Trophoblast cell (in vitro differentiated cells and primary cell): ENCODE data around the gene TK1.

Source experiments
- DNase-seq, 2 donors: peaks; one replicate each; pipeline ENCODE4 v3.0.0-alpha.2; 2016
- H2AFZ ChIP-seq: 2 replicates; pipeline ENCODE4 v1.6.1; 2013; ENCODE audit warnings: low read length, moderate library complexity, mild to moderate bottlenecking; ENCODE audit not compliant: insufficient read depth, poor library complexity
- H2AK5ac ChIP-seq: 2 replicates; pipeline ENCODE4 v1.6.1; 2013; ENCODE audit warnings: mild to moderate bottlenecking, low read length
- H2BK120ac ChIP-seq: 2 replicates; pipeline ENCODE4 v1.6.1; 2013; ENCODE audit warnings: low read length, mild to moderate bottlenecking, moderate library complexity; ENCODE audit not compliant: insufficient read depth, poor library complexity
- H2BK12ac ChIP-seq: 2 replicates; pipeline ENCODE4 v1.6.1; 2013; ENCODE audit warnings: mild to moderate bottlenecking, low read length, moderate library complexity
- H2BK5ac ChIP-seq: 2 replicates; pipeline ENCODE4 v1.6.1; 2013; ENCODE audit warnings: low read length, low read depth, moderate library complexity, mild to moderate bottlenecking; ENCODE audit not compliant: poor library complexity
- H3K14ac ChIP-seq: 2 replicates; pipeline ENCODE4 v1.6.1; 2013; ENCODE audit warnings: mild to moderate bottlenecking, low read length
- H3K18ac ChIP-seq: 2 replicates; pipeline ENCODE4 v1.6.1; 2013; ENCODE audit warnings: mild to moderate bottlenecking, low read length
- H3K23ac ChIP-seq: 2 replicates; pipeline ENCODE4 v1.6.1; 2013; ENCODE audit warnings: low read length
- H3K27ac ChIP-seq: 2 replicates; pipeline ENCODE4 v1.5.1; 2013; ENCODE audit warnings: low read depth, mild to moderate bottlenecking, inconsistent platforms, low read length, moderate library complexity
- H3K27me3 ChIP-seq: 2 replicates; pipeline ENCODE4 v1.6.1; 2013; ENCODE audit warnings: inconsistent platforms, mild to moderate bottlenecking, low read length, moderate library complexity; ENCODE audit not compliant: insufficient read depth
- H3K36me3 ChIP-seq, 2 experiments: 1 replicate in 1 of 2; 2 replicates in 1 of 2; pipeline ENCODE4 v1.6.1; 2013; ENCODE audit warnings: low read length in 2 of 2, mild to moderate bottlenecking in 2 of 2, moderate library complexity in 1 of 2; ENCODE audit not compliant: insufficient read depth in 2 of 2, control insufficient read depth in 1 of 2
- H3K4ac ChIP-seq: 2 replicates; pipeline ENCODE4 v1.6.1; 2013; ENCODE audit warnings: low read depth, mild to moderate bottlenecking, low read length, moderate library complexity
- H3K4me1 ChIP-seq, 2 experiments: 1 replicate in 1 of 2; 2 replicates in 1 of 2; pipeline ENCODE4 v1.6.1; 2013; ENCODE audit warnings: low read length in 2 of 2, mild to moderate bottlenecking in 2 of 2, moderate library complexity in 1 of 2; ENCODE audit not compliant: insufficient read depth in 2 of 2, control insufficient read depth in 1 of 2
- H3K4me2 ChIP-seq: 2 replicates; pipeline ENCODE4 v1.6.1; 2013; ENCODE audit warnings: inconsistent platforms, mild to moderate bottlenecking, low read length, moderate library complexity
- H3K4me3 ChIP-seq: 2 replicates; pipeline ENCODE4 v1.5.1; 2013; ENCODE audit warnings: mild to moderate bottlenecking, low read depth, low read length, inconsistent platforms
- H3K79me1 ChIP-seq: one replicate; pipeline ENCODE4 v1.6.1; 2013; ENCODE audit warnings: low read length
- H3K79me2 ChIP-seq: 2 replicates; pipeline ENCODE4 v1.6.1; 2013; ENCODE audit warnings: low read length, mild to moderate bottlenecking; ENCODE audit not compliant: control insufficient read depth, insufficient read depth, poor library complexity
- H3K9ac ChIP-seq: 2 replicates; pipeline ENCODE4 v1.6.1; 2013; ENCODE audit warnings: mild to moderate bottlenecking, low read length
- H3K9me3 ChIP-seq: 2 replicates; pipeline ENCODE4 v1.6.1; 2013; ENCODE audit warnings: low read depth, mild to moderate bottlenecking, control low read depth, inconsistent platforms, low read length; ENCODE audit not compliant: insufficient read depth
- H4K12ac ChIP-seq: 2 replicates; pipeline ENCODE4 v1.6.1; 2013; ENCODE audit warnings: low read depth, mild to moderate bottlenecking, low read length, moderate library complexity
- H4K8ac ChIP-seq: 2 replicates; pipeline ENCODE4 v1.6.1; 2013; ENCODE audit warnings: low read depth, mild to moderate bottlenecking, low read length, moderate library complexity
- H4K91ac ChIP-seq: one replicate; pipeline ENCODE4 v1.6.1; 2013; ENCODE audit warnings: low read depth, mild to moderate bottlenecking, low read length, moderate library complexity
- WGBS: extraction: QIAGEN DNeasy Blood & Tissue Kit; methylation state at CpG from one replicate; pipeline ENCODE4 v1.1.7; 2013; ENCODE audit warnings: missing lambda C conversion rate; ENCODE audit not compliant: insufficient read length, insufficient coverage; ENCODE audit errors: extremely low coverage; 5-methylcytosine and 5-hydroxymethylcytosine counted together

TK1 gene

DNA sequence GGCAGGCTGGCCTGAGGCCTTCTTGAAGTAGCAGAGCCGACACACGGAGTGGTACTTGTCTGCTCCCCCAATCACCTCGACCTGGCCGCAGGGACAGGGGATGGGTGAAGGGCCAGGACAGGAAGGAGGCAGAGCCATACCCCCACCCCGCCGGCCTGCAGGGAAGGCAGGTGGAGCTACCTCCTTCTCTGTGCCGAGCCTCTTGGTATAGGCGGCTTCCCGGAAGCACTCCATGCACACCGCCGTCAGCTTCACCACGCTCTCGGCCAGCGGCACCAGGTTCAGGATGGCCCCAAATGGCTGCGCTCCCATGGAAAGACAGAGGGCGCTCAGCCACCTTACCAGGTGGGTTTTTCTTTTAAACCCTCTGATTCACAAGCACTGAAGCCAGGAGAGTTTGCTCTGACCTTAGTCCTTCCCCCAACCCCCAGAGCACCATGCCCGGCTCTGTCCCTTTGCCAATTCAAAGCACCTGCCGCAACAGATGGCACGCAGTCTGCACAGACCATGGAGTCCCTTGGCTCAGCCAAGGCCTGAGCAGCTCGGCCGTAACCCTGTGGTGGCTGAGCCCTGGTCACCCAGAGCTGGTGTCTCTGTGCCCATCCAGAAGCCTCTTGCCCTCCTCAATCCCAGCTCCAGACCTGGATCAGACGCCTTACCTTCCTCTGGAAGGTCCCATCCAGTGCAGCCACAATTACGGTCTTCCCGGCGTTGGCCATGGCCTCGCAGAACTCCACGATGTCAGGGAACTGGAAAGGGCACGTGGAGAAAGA lies 11.8 kb downstream of the TK1 start:
- Histone ChIP-seq H2BK5ac (no peak overlapping the region), H2AFZ (no peak overlapping the region), H4K12ac (no peak overlapping the region), H3K27me3 (no peaks in the 10 kb centered on the region), H3K9me3 (peaks cover 2% of the 10 kb centered on the region), H2AK5ac (no peak overlapping the region), H3K36me3 (peaks cover 47 to 52% of the 10 kb centered on the region in 2 experiments), H3K79me1 (no peaks in the 10 kb centered on the region), H3K79me2 (no peaks in the 10 kb centered on the region), H3K23ac (no peak overlapping the region), H2BK120ac (no peak overlapping the region), H2BK12ac (no peak overlapping the region), H3K4me1 (peaks cover 6 to 13% of the 10 kb centered on the region in 2 experiments), H3K4me3 (no peak overlapping the region), H4K8ac (no peak overlapping the region), H3K14ac (no peak overlapping the region), H3K4ac (no peak overlapping the region), H3K18ac (no peak overlapping the region), H3K27ac (no peak overlapping the region), H3K9ac (no peak overlapping the region), H4K91ac (no peak overlapping the region), H3K4me2 (no peak overlapping the region)
- no peak for DNase-seq
- WGBS, result no CpG with 5 or more reads among the region's 28 CpGs

GRCh38 chr17:78174346-78174869 lies 12.4 kb downstream of the TK1 start:
- H3K4me2 ChIP-seq, result no peak overlapping the region
- H3K36me3 ChIP-seq, result peaks cover 44 to 48% of the 10 kb centered on the region in 2 experiments
- peaks cover 3 to 12% of the 10 kb centered on the region in 2 experiments for H3K4me1 ChIP-seq
- H2BK5ac ChIP-seq, result no peak overlapping the region
- H3K23ac ChIP-seq, result no peak overlapping the region
- no peak overlapping the region for H4K12ac ChIP-seq
- no peaks in the 10 kb centered on the region for H3K79me1 ChIP-seq
- no peak overlapping the region for H2AK5ac ChIP-seq
- peaks cover under 1% of the 10 kb centered on the region for H3K9me3 ChIP-seq
- no peak overlapping the region for H3K18ac ChIP-seq
- no peak overlapping the region for H2BK120ac ChIP-seq
- no peak overlapping the region for H3K14ac ChIP-seq
- H4K91ac ChIP-seq, result no peak overlapping the region
- WGBS, result no CpG with 5 or more reads among the region's 15 CpGs
- no peak overlapping the region for H2BK12ac ChIP-seq
- DNase-seq, result peak in 1 of 2 donors; percentile 18
- no peak overlapping the region for H3K27ac ChIP-seq
- H2AFZ ChIP-seq, result no peak overlapping the region
- H3K9ac ChIP-seq, result no peak overlapping the region
- H3K4ac ChIP-seq, result no peak overlapping the region
- no peak overlapping the region for H3K4me3 ChIP-seq
- no peaks in the 10 kb centered on the region for H3K27me3 ChIP-seq
- no peaks in the 10 kb centered on the region for H3K79me2 ChIP-seq
- no peak overlapping the region for H4K8ac ChIP-seq

DNA sequence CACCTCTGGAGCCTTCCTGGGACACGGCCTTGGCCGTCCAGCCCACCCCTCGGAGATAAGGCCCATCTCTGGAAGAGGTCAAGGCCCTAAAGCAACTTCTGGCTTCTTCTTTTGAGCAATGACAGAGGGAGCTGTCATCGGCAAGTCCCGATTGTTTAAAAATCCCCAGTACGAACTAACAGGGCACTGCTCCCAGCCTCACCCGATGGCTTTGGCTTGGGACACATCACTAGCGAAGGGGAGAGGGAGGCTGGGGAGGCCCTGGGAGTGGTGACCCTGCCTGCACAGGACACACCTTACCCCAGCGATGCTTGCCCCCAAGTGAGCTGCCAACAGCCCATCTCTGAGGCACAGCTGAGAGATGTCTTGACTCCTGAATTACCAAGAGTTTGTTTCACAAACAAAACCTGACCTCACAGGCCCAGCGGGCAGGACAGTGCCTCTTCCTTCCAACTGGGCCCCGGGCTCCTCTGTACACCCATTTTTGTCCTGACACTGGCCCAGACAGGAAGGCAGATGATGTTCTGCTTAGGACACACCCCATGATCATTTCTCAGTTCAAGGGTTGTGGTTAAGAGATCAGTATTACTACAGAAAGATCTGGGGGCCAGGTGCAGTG lies 13.6 kb downstream of the TK1 start:
- Histone ChIP-seq H2BK120ac (no peak overlapping the region), H2AK5ac (no peak overlapping the region), H3K14ac (no peak overlapping the region), H4K8ac (no peak overlapping the region), H4K91ac (no peak overlapping the region), H3K27me3 (no peaks in the 10 kb centered on the region), H3K9me3 (no peaks in the 10 kb centered on the region), H3K79me1 (peaks cover 2% of the 10 kb centered on the region), H3K4me3 (no peak overlapping the region), H2BK5ac (no peak overlapping the region), H3K27ac (no peak overlapping the region), H3K4me1 (peaks cover 5 to 14% of the 10 kb centered on the region in 2 experiments), H3K4ac (no peak overlapping the region), H3K23ac (no peak overlapping the region), H2AFZ (no peak overlapping the region), H3K36me3 (peaks cover 32 to 36% of the 10 kb centered on the region in 2 experiments), H4K12ac (no peak overlapping the region), H3K9ac (no peak overlapping the region), H3K18ac (no peak overlapping the region), H3K79me2 (no peaks in the 10 kb centered on the region), H3K4me2 (no peak overlapping the region), H2BK12ac (no peak overlapping the region)
- no peak for DNase-seq
- WGBS, result no CpG with 5 or more reads among the region's 11 CpGs

DNA sequence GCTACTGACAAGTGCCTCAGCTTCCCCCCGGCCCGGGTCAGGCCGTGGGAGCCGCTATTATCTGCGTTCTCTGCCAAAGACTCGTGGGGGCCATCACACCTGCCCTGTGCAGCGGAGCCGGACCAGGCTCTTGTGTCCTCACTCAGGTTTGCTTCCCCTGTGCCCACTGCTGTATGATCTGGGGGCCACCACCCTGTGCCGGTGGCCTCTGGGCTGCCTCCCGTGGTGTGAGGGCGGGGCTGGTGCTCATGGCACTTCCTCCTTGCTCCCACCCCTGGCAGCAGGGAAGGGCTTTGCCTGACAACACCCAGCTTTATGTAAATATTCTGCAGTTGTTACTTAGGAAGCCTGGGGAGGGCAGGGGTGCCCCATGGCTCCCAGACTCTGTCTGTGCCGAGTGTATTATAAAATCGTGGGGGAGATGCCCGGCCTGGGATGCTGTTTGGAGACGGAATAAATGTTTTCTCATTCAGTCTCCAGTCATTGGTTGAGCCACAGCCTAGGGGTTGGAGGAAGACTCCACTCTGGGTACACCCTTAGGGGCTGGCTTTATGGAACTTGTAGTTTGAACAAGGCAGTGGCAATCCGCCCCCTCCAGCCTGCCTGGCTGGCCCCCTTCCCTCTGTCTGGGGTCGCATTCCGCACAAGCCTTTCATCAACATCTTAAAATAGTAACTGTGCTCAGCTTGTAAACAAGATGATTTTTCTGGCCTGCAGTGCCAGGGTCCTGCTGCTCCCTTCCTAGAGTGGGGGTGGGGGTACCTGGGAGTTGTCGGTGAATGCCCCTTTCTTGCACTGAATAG lies 14.4 kb downstream of the TK1 start:
- Histone ChIP-seq H3K27ac (peak overlapping the region; percentile 2), H2AK5ac (no peak overlapping the region), H3K4me2 (no peak overlapping the region), H4K8ac (no peak overlapping the region), H3K9me3 (no peaks in the 10 kb centered on the region), H4K91ac (no peak overlapping the region), H3K14ac (no peak overlapping the region), H2AFZ (no peak overlapping the region), H2BK12ac (no peak overlapping the region), H3K23ac (no peak overlapping the region), H2BK120ac (no peak overlapping the region), H3K18ac (no peak overlapping the region), H3K4me3 (no peak overlapping the region), H3K4me1 (peaks cover 8 to 17% of the 10 kb centered on the region in 2 experiments), H3K79me1 (peaks cover 5% of the 10 kb centered on the region), H3K4ac (no peak overlapping the region), H3K36me3 (peaks cover 29 to 33% of the 10 kb centered on the region in 2 experiments), H3K27me3 (no peaks in the 10 kb centered on the region), H3K79me2 (no peaks in the 10 kb centered on the region), H3K9ac (no peak overlapping the region), H4K12ac (no peak overlapping the region), H2BK5ac (no peak overlapping the region)
- WGBS, result no CpG with 5 or more reads among the region's 19 CpGs
- DNase-seq, result no peak
